Activated CD8-positive, alpha-beta memory T cell treated with anti-CD3 and anti-CD28 coated beads for 4 hours (primary cell): ENCODE data around the gene AGR2.
"Not testable (repeated sequence)": the region's sequence is repeated elsewhere in the genome, so short reads cannot be mapped to it uniquely, and the experiment has no call there.

Experiments used
- DNase-seq, 2 donors: peaks; one replicate each; pipeline ENCODE4 v3.0.0-alpha.2; 2020; ENCODE audit warnings: low read depth in 2 of 2

The AGR2 gene

GRCh38 chr7:16773884-16774283 is 30.9 kb downstream of the AGR2 start:
- no peak for DNase-seq

- no peak for DNase-seq
Measured at GRCh38 chr7:16773326-16773725, 31.5 kb downstream of the AGR2 start.

DNA sequence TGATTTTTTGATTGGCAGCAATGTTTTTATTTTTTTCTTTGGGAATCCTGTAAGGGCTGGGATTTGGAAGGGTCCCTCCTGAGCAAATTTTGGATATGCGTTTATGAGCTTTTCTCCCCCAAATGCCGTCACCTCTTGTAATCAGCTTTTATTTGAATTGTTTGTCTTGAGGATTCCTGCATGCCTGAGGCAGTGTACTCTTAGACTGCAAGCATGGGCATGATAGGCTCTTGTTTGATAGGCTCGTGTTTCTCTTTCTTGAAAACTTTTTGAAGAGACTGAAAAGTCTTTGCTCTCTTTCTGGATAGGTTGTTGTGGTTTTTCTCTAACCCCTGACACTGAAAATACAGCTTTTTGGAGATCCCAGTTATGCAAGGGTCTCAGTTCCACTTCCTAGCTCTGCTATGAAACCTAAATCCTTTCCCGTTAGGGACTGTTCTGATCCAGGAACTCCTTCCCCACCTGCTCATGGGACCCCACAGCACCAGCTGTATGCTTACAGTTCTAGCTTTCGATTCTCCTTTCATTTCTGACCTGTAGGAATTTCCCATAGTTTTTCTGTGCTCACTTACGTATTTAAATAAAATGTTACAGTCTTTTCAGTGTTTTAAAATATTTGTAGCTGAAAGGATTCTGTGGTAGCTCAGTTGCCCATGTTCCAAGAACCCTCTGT is 34.0 kb downstream of the AGR2 start:
- DNase-seq, result no peak

GRCh38 chr7:16769994-16770393 is 34.8 kb downstream of the AGR2 start:
- DNase-seq, result not testable (repeated sequence)

- DNase-seq, result no peak
Measured at GRCh38 chr7:16765436-16765859, 39.4 kb downstream of the AGR2 start.

GRCh38 chr7:16764942-16765341 is 39.9 kb downstream of the AGR2 start:
- DNase-seq, result no peak

- DNase-seq, result no peak
Measured at GRCh38 chr7:16762177-16762576, 42.6 kb downstream of the AGR2 start.

- DNase-seq, result no peak
Measured at GRCh38 chr7:16759840-16760239, 45.0 kb downstream of the AGR2 start.

GRCh38 chr7:16758631-16759611 is 45.9 kb downstream of the AGR2 start:
- DNase-seq, result no peak

DNA sequence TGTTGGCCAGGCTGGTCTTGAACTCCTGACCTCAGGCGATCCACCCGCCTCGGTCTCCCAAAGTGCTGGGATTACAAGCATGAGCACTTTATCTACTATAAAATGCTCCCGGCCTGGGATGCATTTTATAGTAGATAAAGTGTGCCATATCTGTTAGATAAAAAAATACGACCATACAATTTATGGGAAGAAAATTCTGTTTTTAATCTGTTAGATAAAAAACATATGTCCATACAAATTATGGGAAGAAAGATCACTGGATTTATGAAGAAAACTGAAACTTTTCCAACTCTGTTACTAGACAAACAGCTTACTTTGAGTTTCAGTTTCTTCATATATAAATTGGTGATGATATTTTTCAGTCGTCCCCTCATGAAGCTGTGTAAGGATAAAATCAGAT is 46.8 kb downstream of the AGR2 start:
- DNase-seq, result no peak

- DNase-seq, result no peak
Measured at GRCh38 chr7:16755397-16755796, 49.4 kb downstream of the AGR2 start.

- no peak for DNase-seq
Measured at GRCh38 chr7:16754856-16755317, 49.9 kb downstream of the AGR2 start.

DNA sequence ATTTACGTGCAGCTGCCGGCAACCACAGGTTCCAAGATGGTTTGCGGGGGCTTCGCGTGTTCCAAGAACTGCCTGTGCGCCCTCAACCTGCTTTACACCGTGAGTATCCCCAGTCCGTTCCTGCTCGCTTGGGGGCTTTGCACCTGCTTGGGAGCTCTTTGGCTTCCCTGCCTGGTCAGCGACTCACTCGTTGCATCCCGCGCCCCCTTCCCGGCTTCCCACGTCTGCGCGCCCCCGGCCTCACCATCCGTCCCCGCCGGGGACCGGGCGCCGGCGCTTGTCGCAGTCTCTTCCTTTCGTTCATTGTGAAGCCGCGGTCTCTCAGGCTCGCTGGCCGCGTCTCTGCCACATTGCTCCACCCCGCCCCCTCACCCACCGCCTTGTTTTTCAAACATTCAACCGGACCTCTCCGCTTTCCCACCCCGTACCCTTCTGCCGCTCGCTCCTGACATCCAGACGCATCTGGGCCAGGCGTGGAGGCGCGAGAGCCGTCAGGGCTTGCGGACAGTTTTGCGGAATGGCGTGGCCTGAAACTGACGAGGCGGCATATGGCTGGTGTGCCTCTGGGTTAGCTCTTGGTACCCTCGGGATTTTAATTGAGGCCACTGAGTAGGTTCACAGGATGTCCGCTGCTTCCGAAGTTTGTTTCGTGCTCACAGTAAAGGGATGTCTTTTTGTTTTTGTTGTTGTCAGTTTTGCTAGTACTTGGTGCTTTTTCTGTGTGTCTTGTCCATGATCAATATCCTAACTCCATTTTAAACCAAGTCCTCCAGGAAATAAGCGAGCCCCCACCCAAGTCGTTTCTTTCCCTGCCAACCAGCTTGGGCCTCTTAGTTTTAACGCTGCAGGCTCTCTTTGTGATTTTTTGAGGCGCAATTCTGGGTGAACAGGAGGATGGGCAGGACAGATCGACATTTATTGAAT is 50.6 kb downstream of the AGR2 start:
- no peak for DNase-seq

DNA sequence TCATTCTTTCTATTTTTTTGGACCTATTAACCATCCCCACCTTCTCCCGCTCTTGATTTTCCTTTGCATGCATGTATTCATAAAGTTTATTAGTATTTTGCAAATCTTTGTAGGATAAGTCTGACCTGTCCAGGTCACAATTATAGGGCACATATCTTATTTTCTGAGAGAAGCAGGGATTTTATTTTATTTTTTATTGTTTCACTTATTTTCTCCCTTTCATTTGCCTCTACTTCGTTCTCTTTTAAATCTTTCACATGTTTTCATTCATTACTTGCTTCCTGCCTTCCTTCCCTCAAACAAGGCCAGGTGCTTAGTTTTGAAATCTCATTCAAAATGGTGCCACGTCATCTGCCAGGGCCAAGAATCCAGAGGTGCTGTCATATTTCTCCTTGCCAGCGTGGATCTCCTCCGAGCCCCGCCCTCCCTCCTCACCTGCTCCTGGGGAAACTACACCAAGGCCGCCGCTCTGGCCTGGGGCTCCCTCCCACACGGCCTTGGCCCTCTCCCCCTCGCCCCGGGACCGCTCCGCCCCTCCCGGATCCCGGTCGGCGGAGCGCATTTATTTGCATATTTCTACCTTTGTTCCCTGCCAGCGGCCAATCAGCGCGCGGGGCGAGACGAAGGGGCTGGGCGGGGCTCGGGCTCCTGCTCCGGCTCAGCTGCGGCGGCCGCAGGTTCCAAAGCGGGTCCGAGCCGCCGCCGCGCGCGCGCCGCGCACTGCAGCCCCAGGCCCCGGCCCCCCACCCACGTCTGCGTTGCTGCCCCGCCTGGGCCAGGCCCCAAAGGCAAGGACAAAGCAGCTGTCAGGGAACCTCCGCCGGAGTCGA is 51.5 kb downstream of the AGR2 start, which contains the start of gene TSPAN13:
TSPAN13 (plus strand) TSS at position 654 of the 830 bp plus-strand sequence. CDS start 213 bp downstream, outside the sequence.
- peak in 1 of 2 donors; percentile 8 for DNase-seq

DNA sequence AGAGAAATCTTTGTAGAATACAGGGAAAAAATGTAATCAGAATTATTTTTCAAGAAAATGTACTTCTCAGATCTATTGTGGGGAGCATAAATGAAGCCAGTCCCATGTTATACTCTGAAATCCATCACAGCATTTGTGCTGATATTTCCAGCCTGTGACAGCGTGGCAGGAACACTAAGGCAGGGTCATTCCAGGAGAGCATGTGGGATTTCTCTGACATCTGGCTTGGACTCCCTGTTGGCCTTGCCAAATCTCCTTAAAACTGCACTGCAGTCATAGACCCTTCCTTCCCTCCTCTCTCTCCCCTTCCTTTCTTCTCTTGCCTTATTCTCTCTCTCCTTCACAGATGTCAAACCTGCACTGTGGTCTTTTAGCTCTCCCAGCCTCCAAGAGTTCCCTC is 57.7 kb downstream of the AGR2 start:
- DNase-seq, result no peak

GRCh38 chr7:16745645-16746044 is 59.2 kb downstream of the AGR2 start:
- no peak for DNase-seq

DNA sequence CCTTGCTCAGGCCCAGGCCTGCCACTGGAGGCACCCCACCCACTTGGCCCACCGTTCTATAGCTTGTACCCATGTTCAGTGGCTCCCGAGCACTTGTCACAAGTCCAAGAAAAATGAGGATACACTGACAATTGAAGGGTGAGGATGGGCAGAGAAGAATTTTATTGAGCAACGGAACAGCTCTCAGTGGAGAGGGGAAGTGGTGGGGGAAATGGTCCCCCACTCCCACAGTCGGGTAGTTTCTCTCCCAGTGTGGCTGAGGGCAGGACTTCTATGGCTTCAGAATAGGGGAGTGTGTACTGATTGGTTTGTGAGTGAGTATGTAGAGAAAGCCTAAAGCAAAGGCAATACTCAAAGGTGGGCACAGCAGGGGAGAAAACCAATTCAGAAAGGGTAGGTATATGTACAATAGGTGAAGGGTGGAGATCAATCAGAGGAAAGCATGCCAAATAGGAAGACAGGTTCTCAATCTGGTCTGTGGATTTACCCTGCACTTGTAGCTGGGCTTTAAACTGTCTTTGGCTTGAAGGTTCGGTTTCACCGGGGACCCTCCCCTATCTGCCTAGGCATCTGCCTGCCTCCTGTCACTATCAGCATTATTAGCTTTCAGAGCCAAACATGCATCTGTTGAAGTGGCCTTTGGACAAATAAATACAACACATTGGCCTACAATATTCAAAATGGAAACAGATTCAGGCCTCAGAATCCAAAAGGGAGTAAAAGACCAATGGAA is 60.1 kb downstream of the AGR2 start:
- no peak for DNase-seq

DNA sequence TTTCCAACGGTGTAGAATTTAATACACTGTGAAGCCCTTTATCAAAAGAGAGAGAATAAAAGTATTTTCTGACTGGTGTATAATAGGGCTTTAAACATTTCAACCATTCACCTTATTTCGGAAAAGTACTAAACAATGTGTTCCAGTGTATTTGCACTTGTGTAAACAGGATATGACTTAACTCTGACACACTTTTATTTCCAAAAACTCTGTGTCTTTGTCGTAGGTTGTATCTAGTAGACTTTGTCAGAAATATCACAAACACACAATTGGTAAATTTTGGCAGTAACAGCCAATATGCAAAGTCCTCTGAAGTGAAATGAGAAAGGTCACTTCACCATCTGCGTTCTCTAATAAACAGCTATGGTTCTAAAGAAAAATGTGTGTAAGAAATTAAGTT is 61.6 kb downstream of the AGR2 start:
- no peak for DNase-seq

DNA sequence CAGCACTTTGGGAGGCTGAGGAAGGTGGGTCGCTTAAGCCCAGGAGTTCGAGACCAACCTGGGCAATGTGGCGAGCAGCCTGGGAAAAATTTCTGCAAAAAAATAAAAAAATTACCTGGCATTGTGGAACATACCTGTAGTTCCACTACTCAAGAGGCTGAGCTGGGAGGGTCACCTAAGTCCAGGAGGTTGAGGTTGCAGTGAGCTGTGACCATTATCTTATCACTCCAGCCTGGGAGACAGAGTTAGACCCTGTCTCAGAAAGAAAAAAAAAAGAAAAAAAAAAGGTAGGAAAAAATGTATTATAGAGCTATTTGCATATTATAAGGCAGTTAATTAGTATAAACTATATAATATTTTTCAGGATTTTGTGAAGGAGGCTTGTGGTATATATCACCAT is 62.3 kb downstream of the AGR2 start:
- DNase-seq, result no peak
